Gastroesophageal sphincter (tissue), 4 donors: Measurements from ENCODE around the gene KCP. TPM values are rescaled to one million over a fixed set of nuclear protein-coding genes. Genes with fewer than 3 reads are reported as not detected.

Experiments used
- ATAC-seq: fragments of 150-250 bp; one replicate; pipeline ENCODE4 v1.9.1; 2016; ENCODE audit warnings: mild to moderate bottlenecking, moderate library complexity
- H3K27ac ChIP-seq, 4 donors: fragments of 200-600 bp; sonication (generic) in 3 of 4; 1 replicate in 3 of 4; 2 replicates in 1 of 4; pipeline ENCODE4 v1.5.1; 2016 to 2019
- H3K27me3 ChIP-seq: fragments of 200-600 bp; sonication (generic); one replicate; pipeline ENCODE4 v1.5.1; 2019
- H3K36me3 ChIP-seq, 2 donors: fragments of 200-600 bp; sonication (generic); one replicate each; pipeline ENCODE4 v1.5.1; 2019; ENCODE audit warnings: control low read depth in 1 of 2
- H3K4me1 ChIP-seq, 3 donors: fragments of 200-600 bp; sonication (generic); 1 replicate in 2 of 3; 2 replicates in 1 of 3; pipeline ENCODE4 v1.5.1; 2016 to 2019; ENCODE audit warnings: control low read depth in 2 of 3
- H3K4me3 ChIP-seq, 2 donors: fragments of 200-600 bp; sonication (generic); one replicate each; pipeline ENCODE4 v1.5.1; 2019; ENCODE audit warnings: mild to moderate bottlenecking in 1 of 2, moderate library complexity in 1 of 2
- H3K9me3 ChIP-seq, 3 donors: fragments of 200-600 bp; sonication (generic); one replicate each; pipeline ENCODE4 v1.5.1; 2017 to 2019; ENCODE audit warnings: control low read depth in 2 of 3
- EP300 ChIP-seq: sonication (generic); formaldehyde crosslinking; IDR thresholded peaks from one replicate; pipeline ENCODE4 v1.6.1; 2017; ENCODE audit warnings: antibody characterized with exemption, mild to moderate bottlenecking
- POLR2A ChIP-seq, 2 donors: fragments of 450-650 bp; IDR thresholded peaks; one replicate each; pipeline ENCODE4 v1.6.1; 2017; ENCODE audit warnings: antibody characterized with exemption in 2 of 2, mild to moderate bottlenecking in 2 of 2, moderate library complexity in 1 of 2
- POLR2AphosphoS5 ChIP-seq: sonication (generic); formaldehyde crosslinking; IDR thresholded peaks from one replicate; pipeline ENCODE4 v1.6.1; 2017; ENCODE audit warnings: antibody characterized with exemption
- WGBS, 2 donors: methylation state at CpG; one replicate each; pipeline ENCODE4 v1.1.5; 2018; ENCODE audit warnings: low coverage in 1 of 2; 5-methylcytosine and 5-hydroxymethylcytosine counted together
- total RNA-seq, 4 donors: library from RNA; depleted of rRNA; stranded (reverse); fragments of >200 nt; gene quantifications; one replicate each; pipeline ENCODE4 v1.1.0, GENCODE V29; 2016
- TF ChIP-seq, protein P1 (sequence below), 4 experiments: fragments of 200-600 bp in 2 of 4; fragments of 450-650 bp in 2 of 4; sonication (generic) in 1 of 4; IDR thresholded peaks; one replicate each; pipeline ENCODE4 v1.5.1; 2017 to 2019; ENCODE audit warnings: antibody characterized with exemption in 4 of 4, mild to moderate bottlenecking in 2 of 4, moderate library complexity in 2 of 4

The KCP gene
- total RNA-seq, 4 donors from 2014 or later = 0.31 to 0.67 TPM; not detected in 2

DNA sequence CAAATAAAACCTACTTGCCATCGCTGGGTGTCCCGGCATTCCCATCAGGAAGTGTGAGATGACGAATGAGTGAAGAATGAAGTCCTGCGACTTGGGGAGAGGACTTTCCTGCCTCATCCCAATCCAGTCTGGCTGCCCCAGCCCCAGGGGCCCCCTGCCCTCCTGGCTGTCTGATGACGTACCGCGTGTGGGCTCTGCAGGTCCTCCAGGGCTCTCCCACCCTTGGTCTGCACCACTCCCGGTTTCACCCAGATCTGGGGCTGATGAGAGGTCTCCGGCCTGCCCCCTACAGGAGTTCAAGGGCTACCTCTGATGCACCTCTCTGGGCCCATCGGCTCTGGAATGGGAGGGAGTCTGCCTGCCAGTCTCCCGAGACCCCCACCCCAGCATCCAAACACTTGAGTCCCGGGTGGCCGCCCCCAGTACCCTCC, 38.1 kb downstream of the KCP start:
- no peak overlapping the region for H3K4me3 ChIP-seq
- H3K4me1 ChIP-seq = peaks cover 0 to 30% (median 16%) of the 10 kb centered on the region in 3 donors

GRCh38 chr7:128871050-128871449, 39.5 kb downstream of the KCP start:
- Histone ChIP-seq H3K9me3 (no peaks in the 10 kb centered on the region), H3K4me3 (no peak overlapping the region), H3K27me3 (no peaks in the 10 kb centered on the region), H3K27ac (no peak overlapping the region), H3K36me3 (peaks cover 0 to 6% of the 10 kb centered on the region in 2 donors), H3K4me1 (peaks cover 0 to 32% (median 16%) of the 10 kb centered on the region in 3 donors)
- TF ChIP-seq, protein P1, sequence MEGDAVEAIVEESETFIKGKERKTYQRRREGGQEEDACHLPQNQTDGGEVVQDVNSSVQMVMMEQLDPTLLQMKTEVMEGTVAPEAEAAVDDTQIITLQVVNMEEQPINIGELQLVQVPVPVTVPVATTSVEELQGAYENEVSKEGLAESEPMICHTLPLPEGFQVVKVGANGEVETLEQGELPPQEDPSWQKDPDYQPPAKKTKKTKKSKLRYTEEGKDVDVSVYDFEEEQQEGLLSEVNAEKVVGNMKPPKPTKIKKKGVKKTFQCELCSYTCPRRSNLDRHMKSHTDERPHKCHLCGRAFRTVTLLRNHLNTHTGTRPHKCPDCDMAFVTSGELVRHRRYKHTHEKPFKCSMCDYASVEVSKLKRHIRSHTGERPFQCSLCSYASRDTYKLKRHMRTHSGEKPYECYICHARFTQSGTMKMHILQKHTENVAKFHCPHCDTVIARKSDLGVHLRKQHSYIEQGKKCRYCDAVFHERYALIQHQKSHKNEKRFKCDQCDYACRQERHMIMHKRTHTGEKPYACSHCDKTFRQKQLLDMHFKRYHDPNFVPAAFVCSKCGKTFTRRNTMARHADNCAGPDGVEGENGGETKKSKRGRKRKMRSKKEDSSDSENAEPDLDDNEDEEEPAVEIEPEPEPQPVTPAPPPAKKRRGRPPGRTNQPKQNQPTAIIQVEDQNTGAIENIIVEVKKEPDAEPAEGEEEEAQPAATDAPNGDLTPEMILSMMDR (IDR thresholded peaks at IDR 0.05) = no peak
- no peak for TF ChIP-seq POLR2A (IDR thresholded peaks at IDR 0.05)
- no peak for TF ChIP-seq POLR2AphosphoS5
- TF ChIP-seq EP300 = no peak
- ATAC-seq = no peak
- WGBS, 2 donors = 90% methylated on average over 3 of the region's 5 CpGs; no CpG with 5 or more reads in 1 of the 2 donors

More for the DNA sequence above, 38.1 kb downstream of the KCP start:
- Histone ChIP-seq H3K9me3 (no peaks in the 10 kb centered on the region), H3K27me3 (no peaks in the 10 kb centered on the region), H3K36me3 (no peaks in the 10 kb centered on the region), H3K27ac (no peak overlapping the region)
- no peak for ATAC-seq
- 77% methylated on average over 3 of the region's 13 CpGs; no CpG with 5 or more reads in 1 of the 2 donors for WGBS, 2 donors
- TF ChIP-seq, protein P1 (IDR thresholded peaks at IDR 0.05) = no peak
- TF ChIP-seq POLR2A (IDR thresholded peaks at IDR 0.05) = no peak
- TF ChIP-seq EP300 = no peak
- TF ChIP-seq POLR2AphosphoS5 = no peak

DNA sequence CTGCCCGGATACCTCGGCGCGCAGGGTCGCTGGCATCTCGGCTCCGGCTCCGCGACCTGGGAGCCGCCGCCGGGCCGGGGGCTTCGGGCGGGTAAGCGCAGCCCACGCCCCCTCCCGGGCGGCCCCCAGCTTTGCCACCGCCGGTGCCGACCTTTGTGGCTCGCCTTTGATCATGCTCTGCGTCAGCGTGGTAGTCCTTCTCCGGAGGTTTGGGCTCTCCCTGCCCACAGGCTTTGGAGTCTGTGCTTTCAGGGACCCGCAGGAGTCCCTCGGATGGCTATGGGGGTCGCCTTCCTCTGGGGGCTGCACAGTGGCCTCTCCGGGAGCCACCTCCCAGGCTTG, 40.6 kb downstream of the KCP start:
- Histone ChIP-seq H3K9me3 (no peaks in the 10 kb centered on the region), H3K27me3 (no peaks in the 10 kb centered on the region), H3K27ac (peak overlapping the region in 2 of 4 donors; percentile 29 to 67), H3K4me3 (peak overlapping the region; percentile 51 to 66), H3K36me3 (peaks cover 0 to 18% of the 10 kb centered on the region in 2 donors), H3K4me1 (peaks cover 0 to 43% (median 16%) of the 10 kb centered on the region in 3 donors)
- TF ChIP-seq EP300 (no peak), POLR2A (IDR thresholded peaks at IDR 0.05) (no peak), POLR2AphosphoS5 (no peak)
- TF ChIP-seq, protein P1 (IDR thresholded peaks at IDR 0.05) = no peak
- ATAC-seq = no peak
- WGBS, 2 donors = no CpG with 5 or more reads among the region's 30 CpGs

DNA sequence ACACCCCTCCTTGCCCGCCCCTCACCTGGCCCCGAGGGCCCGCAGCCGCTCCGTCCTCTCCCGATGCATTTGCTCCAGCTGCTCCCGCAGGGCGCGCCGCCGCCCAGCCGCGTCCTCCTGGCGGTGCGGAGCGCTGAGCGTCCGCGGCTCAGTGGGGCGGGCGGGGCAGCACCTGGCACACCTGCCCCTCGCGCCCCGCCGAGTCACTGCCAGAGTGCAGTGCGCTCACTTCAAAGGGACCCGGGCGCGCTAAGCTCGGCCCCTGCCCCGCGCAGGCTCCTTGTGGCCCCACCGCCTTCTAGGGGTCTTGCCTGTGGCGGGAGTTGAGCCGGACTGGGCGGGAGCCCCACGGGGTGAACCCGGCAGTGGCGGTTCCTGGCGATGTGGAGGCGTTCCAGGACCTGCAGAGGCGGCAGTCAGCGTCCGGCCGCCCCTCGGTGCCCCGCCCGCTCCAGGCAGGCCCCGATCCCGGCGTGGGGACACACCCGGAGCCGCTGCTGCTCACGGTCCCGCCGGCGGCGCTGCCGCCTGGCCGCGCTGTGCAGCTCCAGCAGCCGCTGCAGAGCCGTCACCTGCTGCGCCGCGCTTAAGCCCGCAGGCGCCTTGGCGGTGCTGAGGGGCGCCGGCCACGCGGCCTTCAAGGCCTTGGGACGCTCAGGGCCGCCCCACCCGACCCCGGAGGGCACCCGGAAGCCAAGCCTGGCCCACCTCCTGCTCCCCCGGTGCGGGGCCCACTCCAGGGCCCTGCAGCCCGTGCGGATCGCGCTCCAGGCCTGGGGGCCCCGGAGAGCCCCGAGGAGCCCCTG, 41.2 kb downstream of the KCP start:
- peak overlapping the region in 2 of 4 donors; percentile 29 to 67 for H3K27ac ChIP-seq
- H3K9me3 ChIP-seq = no peaks in the 10 kb centered on the region
- ATAC-seq = peak; percentile 87
- no peaks in the 10 kb centered on the region for H3K27me3 ChIP-seq
- WGBS, 2 donors = no CpG with 5 or more reads among the region's 86 CpGs
- peaks cover 0 to 49% (median 16%) of the 10 kb centered on the region in 3 donors for H3K4me1 ChIP-seq
- peaks cover 0 to 22% of the 10 kb centered on the region in 2 donors for H3K36me3 ChIP-seq
- H3K4me3 ChIP-seq = peak overlapping the region; percentile 51 to 66
- TF ChIP-seq POLR2AphosphoS5 (no peak), EP300 (no peak), POLR2A (IDR thresholded peaks at IDR 0.05) (no peak)
- TF ChIP-seq, protein P1 (IDR thresholded peaks at IDR 0.05) = peak in 3 of 4 experiments; percentile 1 to 43 (median 33)
